H1 (cell line): ENCODE data around the gene ZMYND15.
A peak's percentile ranks its signal among the peaks of the same experiment; 100 is the strongest.

Experiments
- BACH1 ChIP-seq: IDR thresholded peaks from 2 replicates; pipeline ENCODE4 v1.6.1; 2012; ENCODE audit warnings: low read length, improper control_type of control experiment
- BRCA1 ChIP-seq: IDR thresholded peaks from 2 replicates; pipeline ENCODE4 v1.6.1; 2012; ENCODE audit warnings: low read depth, low read length, improper control_type of control experiment
- CREB1 ChIP-seq: IDR thresholded peaks from 2 replicates; pipeline ENCODE4 v1.6.1; 2012; ENCODE audit warnings: inconsistent platforms
- CTCF ChIP-seq, 3 experiments: IDR thresholded peaks; 1 replicate in 2 of 3; 2 replicates in 1 of 3; pipeline versions ENCODE4 v1.5.1 to v1.6.1; 2011; ENCODE audit warnings: low read length in 3 of 3, mild to moderate bottlenecking in 3 of 3, inconsistent platforms in 2 of 3, low read depth in 1 of 3, moderate library complexity in 1 of 3; ENCODE audit not compliant: insufficient read depth in 1 of 3; ENCODE audit errors: control extremely low read depth in 1 of 3
- EP300 ChIP-seq, 2 experiments: IDR thresholded peaks; 1 replicate in 1 of 2; 2 replicates in 1 of 2; pipeline ENCODE4 v1.6.1; 2011 to 2012; ENCODE audit warnings: low read depth in 2 of 2, low read length in 2 of 2, mild to moderate bottlenecking in 2 of 2, borderline replicate concordance in 1 of 2, inconsistent platforms in 1 of 2, moderate library complexity in 1 of 2
- HDAC2 ChIP-seq, 2 experiments: fragments of 300-600 bp in 1 of 2; sonication (generic) in 1 of 2; IDR thresholded peaks; 2 replicates each; pipeline ENCODE4 v1.6.1; 2011 to 2012; ENCODE audit warnings: low read depth in 2 of 2, low read length in 2 of 2, mild to moderate bottlenecking in 2 of 2, moderate library complexity in 2 of 2, borderline replicate concordance in 1 of 2, inconsistent platforms in 1 of 2
- MAX ChIP-seq: IDR thresholded peaks from 2 replicates; pipeline ENCODE4 v1.6.1; 2012; ENCODE audit warnings: inconsistent platforms
- POLR2A ChIP-seq, 2 experiments: IDR thresholded peaks; 1 replicate in 1 of 2; 2 replicates in 1 of 2; pipeline ENCODE4 v1.6.1; 2011; ENCODE audit warnings: low read depth in 2 of 2, low read length in 2 of 2, mild to moderate bottlenecking in 2 of 2; ENCODE audit errors: control extremely low read depth in 1 of 2
- POLR2AphosphoS5 ChIP-seq: IDR thresholded peaks from 2 replicates; pipeline ENCODE4 v1.6.1; 2011; ENCODE audit warnings: low read depth, low read length
- RFX5 ChIP-seq: IDR thresholded peaks from 2 replicates; pipeline ENCODE4 v1.6.1; 2011; ENCODE audit warnings: low read depth, low read length, improper control_type of control experiment, borderline replicate concordance
- RNF2 ChIP-seq: fragments of 200-900, 300-1000 bp; sonication (generic); IDR thresholded peaks from 2 replicates; pipeline ENCODE4 v1.7.1; 2016; ENCODE audit warnings: borderline replicate concordance, low read depth, mild to moderate bottlenecking, antibody characterized with exemption, low read length; ENCODE audit not compliant: poor library complexity, severe bottlenecking; ENCODE audit errors: missing control alignments
- SP1 ChIP-seq: IDR thresholded peaks from 2 replicates; pipeline ENCODE4 v1.6.1; 2011; ENCODE audit warnings: low read depth, low read length
- SP2 ChIP-seq: IDR thresholded peaks from 2 replicates; pipeline ENCODE4 v1.6.1; 2012; ENCODE audit warnings: mild to moderate bottlenecking, low read length, inconsistent platforms
- TEAD4 ChIP-seq: IDR thresholded peaks from 2 replicates; pipeline ENCODE4 v1.6.1; 2012; ENCODE audit warnings: low read depth, low read length, inconsistent platforms, mixed read lengths

DNA sequence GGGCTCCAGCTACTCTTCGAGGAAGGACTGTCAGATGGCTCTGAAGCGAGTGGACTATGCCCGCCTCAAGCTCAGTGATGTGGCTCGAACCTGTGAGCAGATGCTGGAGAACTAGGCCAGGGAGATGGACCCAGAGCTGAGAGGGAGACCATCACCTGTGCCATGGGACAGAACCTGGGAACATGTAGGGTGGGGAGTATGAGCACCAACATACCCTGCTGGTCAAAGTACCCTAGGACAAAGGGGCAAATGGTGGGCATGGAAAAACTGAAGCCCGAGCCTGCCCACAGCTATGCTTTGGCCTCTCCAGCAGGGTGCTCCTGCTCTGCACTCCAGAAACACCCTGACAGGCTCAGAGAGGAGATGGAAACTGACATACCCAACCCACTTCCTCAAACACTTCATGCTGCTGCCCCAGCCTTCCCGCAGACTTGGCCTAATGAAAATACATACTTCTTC is 6.5 kb upstream of the ZMYND15 start:
- no peak for TF ChIP-seq SP2
- TF ChIP-seq BACH1: no peak
- peak; percentile 16 to 39 (median 17); a peak in 3 of 4 replicates for TF ChIP-seq CTCF (IDR thresholded peaks at IDR 0.05; ENCODE audit: control extremely low read depth in 1 of 3, insufficient read depth in 1 of 3, low read depth in 1 of 3, low read length in 3 of 3)
- no peak for TF ChIP-seq SP1
- no peak for TF ChIP-seq POLR2AphosphoS5
- TF ChIP-seq MAX: no peak
- no peak for TF ChIP-seq TEAD4
- TF ChIP-seq BRCA1: no peak
- no peak for TF ChIP-seq HDAC2 (IDR thresholded peaks at IDR 0.05; ENCODE audit: borderline replicate concordance in 1 of 2, low read depth in 2 of 2, low read length in 2 of 2)
- no peak for TF ChIP-seq CREB1
- TF ChIP-seq RNF2: no peak
- TF ChIP-seq POLR2A (IDR thresholded peaks at IDR 0.05; ENCODE audit: control extremely low read depth in 1 of 2, low read depth in 2 of 2, low read length in 2 of 2): no peak
- TF ChIP-seq EP300 (IDR thresholded peaks at IDR 0.05; ENCODE audit: borderline replicate concordance in 1 of 2, low read depth in 2 of 2, low read length in 2 of 2): no peak
- no peak for TF ChIP-seq RFX5
